Panc1 (cell line): Measurements from ENCODE around the gene BCAS3. TPM values are rescaled to one million over a fixed set of nuclear protein-coding genes. Genes with fewer than 3 reads are reported as not detected.

ENCODE experiments used
- ATAC-seq: fragments of 200-7000 bp; cut with Tn5 transposase; 2 replicates; pipeline ENCODE4 v1.9.1; 2020; ENCODE audit warnings: mild to moderate bottlenecking, moderate library complexity
- BruUV-seq: library from RNA; stranded (reverse); fragments of 400-500 nt; replicated peaks from 2 replicates; lab custom pipeline; 2021; lab: Mats Ljungman, UMichigan
- CTCF ChIA-PET: fragments of 300-600 bp; sonication (Branson Sonifier 250); formaldehyde crosslinking; loops from one replicate; lab custom pipeline; 2022; ENCODE audit warnings: antibody characterized with exemption; lab: Charles Lee
- POLR2A ChIA-PET: fragments of 300-600 bp; sonication (Branson Sonifier 250); formaldehyde crosslinking; loops from one replicate; lab custom pipeline; 2022; ENCODE audit warnings: antibody characterized with exemption; lab: Charles Lee
- DNase-seq: peaks from one replicate; pipeline ENCODE4 v3.0.0-alpha.2; 2010; ENCODE audit warnings: low read depth, low spot score
- H3K27ac ChIP-seq: 2 replicates; pipeline ENCODE4 v1.5.1; 2011; ENCODE audit warnings: mild to moderate bottlenecking, low read length, inconsistent platforms
- H3K27me3 ChIP-seq: fragments of 200-500 bp; sonication (Bioruptor generic); 2 replicates; pipeline ENCODE4 v1.6.0; 2014; ENCODE audit warnings: low read length, inconsistent platforms; ENCODE audit not compliant: control insufficient read depth, insufficient read depth
- H3K36me3 ChIP-seq: fragments of 200-500 bp; sonication (Bioruptor generic); 2 replicates; pipeline ENCODE4 v1.5.1; 2014; ENCODE audit warnings: inconsistent platforms, mild to moderate bottlenecking, low read length, moderate library complexity; ENCODE audit not compliant: control insufficient read depth, insufficient read depth
- H3K4me1 ChIP-seq: 2 replicates; pipeline ENCODE4 v1.5.1; 2011; ENCODE audit warnings: inconsistent platforms, mild to moderate bottlenecking, low read length, moderate library complexity; ENCODE audit not compliant: control insufficient read depth, insufficient read depth
- H3K4me3 ChIP-seq, 2 experiments: 2 replicates each; pipeline ENCODE4 v1.5.1; 2011 to 2012; ENCODE audit warnings: low read depth in 2 of 2, low read length in 2 of 2, mild to moderate bottlenecking in 2 of 2, inconsistent platforms in 1 of 2, moderate library complexity in 1 of 2
- H3K9me3 ChIP-seq: fragments of 200-500 bp; sonication (Bioruptor generic); 2 replicates; pipeline ENCODE4 v1.5.1; 2014; ENCODE audit warnings: low read depth, mild to moderate bottlenecking, inconsistent platforms, low read length, moderate library complexity; ENCODE audit not compliant: control insufficient read depth, insufficient read depth
- CTCF ChIP-seq: fragments of 450-650 bp; IDR thresholded peaks from 2 replicates; pipeline ENCODE4 v1.5.1; 2017; ENCODE audit warnings: mild to moderate bottlenecking
- POLR2AphosphoS5 ChIP-seq: IDR thresholded peaks from 2 replicates; pipeline ENCODE4 v1.6.1; 2012; ENCODE audit warnings: mild to moderate bottlenecking, low read depth, low read length, moderate library complexity
- REST ChIP-seq, 2 experiments: IDR thresholded peaks; 2 replicates each; pipeline ENCODE4 v1.6.1; 2011 to 2012; ENCODE audit warnings: low read depth in 2 of 2, control low read depth in 1 of 2, low read length in 1 of 2, mild to moderate bottlenecking in 1 of 2, moderate library complexity in 1 of 2; ENCODE audit not compliant: insufficient read depth in 1 of 2
- SIN3A ChIP-seq: IDR thresholded peaks from 2 replicates; pipeline ENCODE4 v1.6.1; 2012; ENCODE audit warnings: low read depth, mild to moderate bottlenecking, low read length, moderate library complexity, borderline replicate concordance; ENCODE audit not compliant: insufficient read depth
- TCF7L2 ChIP-seq: IDR thresholded peaks from 2 replicates; pipeline ENCODE4 v1.6.1; 2011; ENCODE audit warnings: mild to moderate bottlenecking, low read depth, low read length, inconsistent platforms
- in situ Hi-C: cut with HindIII; loops from 2 replicates; pipeline ENCODE4 v1.10.0; 2016; ENCODE audit warnings: low sequenced_read_pairs, low pct_unique_long_range_greater_than_20kb
- intact Hi-C: fragments of 100-400 bp; cut with micrococcal nuclease; formaldehyde crosslinking; loops from one replicate; pipeline ENCODE4 v1.10.0; 2022; ENCODE audit not compliant: unreplicated experiment
- total RNA-seq: library from RNA; stranded (reverse); gene quantifications from one replicate; pipeline ENCODE4 v1.2.1, GENCODE V29; 2021; ENCODE audit not compliant: unreplicated experiment

BCAS3 gene
- total RNA-seq, 1 experiment from 2014 or later = 9.3 TPM

- intact Hi-C loops (no loop called here), in situ Hi-C loops (no loop called here)
- ChIA-PET CTCF (no interaction called here), POLR2A (no interaction called here)
- Histone ChIP-seq H3K27ac (no peak overlapping the region), H3K27me3 (no peaks in the 10 kb centered on the region), H3K4me3 (no peak overlapping the region), H3K36me3 (no peaks in the 10 kb centered on the region; the same call in 1 of the 2 replicates), H3K4me1 (no peaks in the 10 kb centered on the region), H3K9me3 (no peaks in the 10 kb centered on the region)
- TF ChIP-seq SIN3A (no peak), TCF7L2 (no peak), CTCF (no peak), POLR2AphosphoS5 (no peak), REST (IDR thresholded peaks at IDR 0.05; ENCODE audit: insufficient read depth in 1 of 2, low read depth in 2 of 2, low read length in 1 of 2) (no peak)
- ATAC-seq (no peak), DNase-seq (no peak)
- no TSS peak for BruUV-seq
Observed at GRCh38 chr17:60910415-60910814, 232.8 kb downstream of the BCAS3 start.

- ATAC-seq = no peak
- Histone ChIP-seq H3K27ac (no peak overlapping the region), H3K4me1 (no peaks in the 10 kb centered on the region), H3K27me3 (no peaks in the 10 kb centered on the region), H3K9me3 (no peaks in the 10 kb centered on the region; the same call in 1 of the 2 replicates), H3K4me3 (no peak overlapping the region), H3K36me3 (no peaks in the 10 kb centered on the region; the same call in 1 of the 2 replicates)
- DNase-seq = no peak
- intact Hi-C loops (no loop called here), in situ Hi-C loops (no loop called here)
- ChIA-PET CTCF (no interaction called here), POLR2A (no interaction called here)
- BruUV-seq = no TSS peak
- TF ChIP-seq POLR2AphosphoS5 (no peak), SIN3A (no peak), CTCF (no peak), REST (IDR thresholded peaks at IDR 0.05; ENCODE audit: insufficient read depth in 1 of 2, low read depth in 2 of 2, low read length in 1 of 2) (no peak), TCF7L2 (no peak)
Observed at GRCh38 chr17:60914078-60914477, 236.4 kb downstream of the BCAS3 start.
